Measurements from ENCODE around the gene CIAO1. TPM values are rescaled to one million over a fixed set of nuclear protein-coding genes. Genes with fewer than 3 reads are reported as not detected.

Gene CIAO1
- total and polyA plus RNA-seq, 2 donors (not counting 1 experiment from before 2014, with no cell fraction given), result 57.4 to 101 TPM

- no peaks in the 10 kb centered on the region for H4K20me1 ChIP-seq (ENCODE audit: control insufficient read depth, extremely low read depth, insufficient read depth, low read length)
- H3K9ac ChIP-seq (ENCODE audit: insufficient read depth, low read length), result no peak overlapping the region
- TF ChIP-seq EZH2 (IDR thresholded peaks at IDR 0.05; ENCODE audit: low read length, missing control alignments), result no peak
- no peak for TF ChIP-seq CTCF (conservative IDR thresholded peaks at IDR 0.05 in 1 of 2, IDR thresholded peaks at IDR 0.05 in 1 of 2; ENCODE audit: low read depth in 1 of 2, low read length in 2 of 2)
- H3K36me3 ChIP-seq (ENCODE audit: control insufficient read depth, insufficient read depth, low read length), result peaks cover 6% of the 10 kb centered on the region
- H3K79me2 ChIP-seq (ENCODE audit: control insufficient read depth, insufficient read depth, low read length), result no peaks in the 10 kb centered on the region
- no peak overlapping the region for H3K27ac ChIP-seq (ENCODE audit: insufficient read depth, low read length)
- H3K4me3 ChIP-seq (replicated peaks in 1 of 4; ENCODE audit: control extremely low read depth in 1 of 4, insufficient read depth in 1 of 4, low read depth in 3 of 4, low read length in 4 of 4), result no peak overlapping the region
- H3K27me3 ChIP-seq (ENCODE audit: control insufficient read depth, insufficient read depth, low read length), result no peaks in the 10 kb centered on the region
- DNase-seq (ENCODE audit: low read depth in 2 of 2), result no peak
- peaks cover 18% of the 10 kb centered on the region for H3K4me1 ChIP-seq (ENCODE audit: control insufficient read depth, extremely low read depth, insufficient read depth, low read length)
- H3K4me2 ChIP-seq (ENCODE audit: extremely low read depth, insufficient read depth, low read length), result no peak overlapping the region
- no peak overlapping the region for H2AFZ ChIP-seq (ENCODE audit: low read length)
- H3K9me3 ChIP-seq (ENCODE audit: control insufficient read depth, insufficient read depth, low read depth, low read length), result no peaks in the 10 kb centered on the region
These were observed 17.4 kb upstream of the CIAO1 start for GRCh38 chr2:96248624-96249023.

GRCh38 chr2:96249654-96250053, 16.4 kb upstream of the CIAO1 start:
- Histone ChIP-seq H3K27ac (ENCODE audit: insufficient read depth, low read length) (peak overlapping the region; percentile 19), H2AFZ (ENCODE audit: low read length) (no peak overlapping the region), H3K4me1 (ENCODE audit: control insufficient read depth, extremely low read depth, insufficient read depth, low read length) (peaks cover 18% of the 10 kb centered on the region), H3K27me3 (ENCODE audit: control insufficient read depth, insufficient read depth, low read length) (no peaks in the 10 kb centered on the region), H3K79me2 (ENCODE audit: control insufficient read depth, insufficient read depth, low read length) (no peaks in the 10 kb centered on the region), H3K36me3 (ENCODE audit: control insufficient read depth, insufficient read depth, low read length) (peaks cover 11% of the 10 kb centered on the region), H3K9me3 (ENCODE audit: control insufficient read depth, insufficient read depth, low read depth, low read length) (no peaks in the 10 kb centered on the region), H3K4me3 (replicated peaks in 1 of 4; ENCODE audit: control extremely low read depth in 1 of 4, insufficient read depth in 1 of 4, low read depth in 3 of 4, low read length in 4 of 4) (no peak overlapping the region), H3K4me2 (ENCODE audit: extremely low read depth, insufficient read depth, low read length) (no peak overlapping the region), H3K9ac (ENCODE audit: insufficient read depth, low read length) (no peak overlapping the region), H4K20me1 (ENCODE audit: control insufficient read depth, extremely low read depth, insufficient read depth, low read length) (no peaks in the 10 kb centered on the region)
- peak; percentile 23 to 34 for DNase-seq (ENCODE audit: low read depth in 2 of 2)
- TF ChIP-seq EZH2 (IDR thresholded peaks at IDR 0.05; ENCODE audit: low read length, missing control alignments), result no peak
- TF ChIP-seq CTCF (conservative IDR thresholded peaks at IDR 0.05 in 1 of 2, IDR thresholded peaks at IDR 0.05 in 1 of 2; ENCODE audit: low read depth in 1 of 2, low read length in 2 of 2), result no peak

- Histone ChIP-seq H3K4me2 (ENCODE audit: extremely low read depth, insufficient read depth, low read length) (no peak overlapping the region), H3K4me3 (replicated peaks in 1 of 4; ENCODE audit: control extremely low read depth in 1 of 4, insufficient read depth in 1 of 4, low read depth in 3 of 4, low read length in 4 of 4) (no peak overlapping the region), H3K79me2 (ENCODE audit: control insufficient read depth, insufficient read depth, low read length) (no peaks in the 10 kb centered on the region), H3K36me3 (ENCODE audit: control insufficient read depth, insufficient read depth, low read length) (peaks cover 15% of the 10 kb centered on the region), H3K9ac (ENCODE audit: insufficient read depth, low read length) (no peak overlapping the region), H3K27me3 (ENCODE audit: control insufficient read depth, insufficient read depth, low read length) (no peaks in the 10 kb centered on the region), H3K27ac (ENCODE audit: insufficient read depth, low read length) (peak overlapping the region; percentile 19), H3K4me1 (ENCODE audit: control insufficient read depth, extremely low read depth, insufficient read depth, low read length) (peaks cover 18% of the 10 kb centered on the region), H3K9me3 (ENCODE audit: control insufficient read depth, insufficient read depth, low read depth, low read length) (no peaks in the 10 kb centered on the region), H2AFZ (ENCODE audit: low read length) (no peak overlapping the region), H4K20me1 (ENCODE audit: control insufficient read depth, extremely low read depth, insufficient read depth, low read length) (no peaks in the 10 kb centered on the region)
- no peak for TF ChIP-seq EZH2 (IDR thresholded peaks at IDR 0.05; ENCODE audit: low read length, missing control alignments)
- no peak for TF ChIP-seq CTCF (conservative IDR thresholded peaks at IDR 0.05 in 1 of 2, IDR thresholded peaks at IDR 0.05 in 1 of 2; ENCODE audit: low read depth in 1 of 2, low read length in 2 of 2)
- DNase-seq (ENCODE audit: low read depth in 2 of 2), result no peak
These were observed 15.8 kb upstream of the CIAO1 start for GRCh38 chr2:96250188-96250587.
